Activated naive CD8-positive, alpha-beta T cell (primary cell): ENCODE measurements around the gene ZG16.
"Not testable (repeated sequence)": the region's sequence is repeated elsewhere in the genome, so short reads cannot be mapped to it uniquely, and the experiment has no call there.

ENCODE experiments used
- H3K27ac Mint-ChIP-seq: one replicate; pipeline ENCODE4 v1.8.0; 2021; ENCODE audit warnings: mixed read lengths
- H3K27me3 Mint-ChIP-seq: one replicate; pipeline ENCODE4 v1.8.0; 2021; ENCODE audit warnings: mixed read lengths
- H3K36me3 Mint-ChIP-seq: one replicate; pipeline ENCODE4 v1.8.0; 2021; ENCODE audit warnings: mixed read lengths
- H3K4me1 Mint-ChIP-seq: one replicate; pipeline ENCODE4 v1.8.0; 2021; ENCODE audit warnings: low read depth, mixed read lengths
- H3K4me3 Mint-ChIP-seq: one replicate; pipeline ENCODE4 v1.8.0; 2021; ENCODE audit warnings: mild to moderate bottlenecking, mixed read lengths
- H3K9me3 Mint-ChIP-seq: one replicate; pipeline ENCODE4 v1.8.0; 2021; ENCODE audit warnings: low read depth, mixed read lengths

The ZG16 gene

DNA sequence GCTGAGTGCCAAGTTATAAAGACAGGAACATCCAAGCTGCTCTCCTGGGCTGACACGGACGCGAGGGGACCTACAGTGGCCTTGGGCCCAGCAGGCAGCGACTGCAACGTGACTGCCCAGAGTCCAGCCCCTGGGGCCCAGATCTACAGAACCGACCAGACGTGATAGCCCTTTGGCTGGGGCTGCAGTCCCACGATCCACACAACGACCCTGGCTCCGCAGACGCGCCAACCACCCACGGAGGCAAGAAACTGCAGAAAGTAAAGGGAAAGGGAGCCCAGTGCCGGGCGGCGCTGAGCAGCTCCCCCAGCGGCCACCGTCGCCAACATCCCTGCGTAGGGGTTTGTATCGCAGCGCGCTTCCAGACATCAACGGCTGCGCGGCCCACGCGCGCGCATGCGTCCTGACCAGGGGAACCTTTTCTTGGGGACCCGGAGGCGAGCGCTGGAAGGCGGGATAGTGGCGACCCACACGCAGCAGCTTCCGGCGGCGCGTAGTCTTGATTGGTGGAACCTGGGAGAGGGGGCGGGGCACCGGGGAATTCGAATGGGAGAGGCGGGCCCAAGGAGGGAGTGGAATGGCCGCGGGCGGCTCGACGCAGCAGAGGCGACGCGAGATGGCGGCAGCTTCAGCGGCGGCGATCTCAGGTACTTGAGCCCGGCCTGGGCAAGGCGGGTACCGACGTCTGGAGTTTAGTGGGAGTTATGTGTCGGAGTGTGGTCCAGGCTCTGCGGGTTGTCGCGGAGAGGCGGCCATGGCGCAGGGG lies 12.3 kb downstream of the ZG16 start, which contains the start of gene KIF22:
Gene KIF22 (plus strand): TSS at position 569 of the 766 bp plus-strand sequence. CDS start 9 bp downstream, at position 578.
- peak within 1 kb of the TSS; percentile 98 for H3K4me3 Mint-ChIP-seq
- peaks cover 36% of the 10 kb centered on the region for H3K4me1 Mint-ChIP-seq
- peak within 1 kb of the TSS; percentile 98 for H3K27ac Mint-ChIP-seq

GRCh38 chr16:29790949-29791844 lies 13.1 kb downstream of the ZG16 start:
- no peaks in the 10 kb centered on the region for H3K27me3 Mint-ChIP-seq
- peak overlapping the region; percentile 98 for H3K27ac Mint-ChIP-seq
- peaks cover 32% of the 10 kb centered on the region for H3K4me1 Mint-ChIP-seq
- H3K36me3 Mint-ChIP-seq, result peaks cover 11% of the 10 kb centered on the region
- H3K4me3 Mint-ChIP-seq, result peak overlapping the region; percentile 98
- no peaks in the 10 kb centered on the region for H3K9me3 Mint-ChIP-seq

More for the DNA sequence above, 12.3 kb downstream of the ZG16 start, which contains the start of gene KIF22:
- Mint-ChIP-seq H3K9me3 (no peaks in the 10 kb centered on the region), H3K27me3 (no peaks in the 10 kb centered on the region), H3K36me3 (peaks cover 11% of the 10 kb centered on the region)

- peaks cover 12% of the 10 kb centered on the region for H3K36me3 Mint-ChIP-seq
- peaks cover 32% of the 10 kb centered on the region for H3K4me1 Mint-ChIP-seq
- peak overlapping the region; percentile 98 for H3K27ac Mint-ChIP-seq
- H3K27me3 Mint-ChIP-seq, result no peaks in the 10 kb centered on the region
- no peaks in the 10 kb centered on the region for H3K9me3 Mint-ChIP-seq
- H3K4me3 Mint-ChIP-seq, result peak overlapping the region; percentile 98
Measured at GRCh38 chr16:29791845-29792807, 14.1 kb downstream of the ZG16 start.

- Mint-ChIP-seq H3K4me1 (peaks cover 32% of the 10 kb centered on the region), H3K36me3 (peaks cover 17% of the 10 kb centered on the region)
- not testable (repeated sequence) for H3K27ac Mint-ChIP-seq, H3K4me3 Mint-ChIP-seq, H3K9me3 Mint-ChIP-seq, H3K27me3 Mint-ChIP-seq
Measured at GRCh38 chr16:29793153-29793552, 15.1 kb downstream of the ZG16 start.

DNA sequence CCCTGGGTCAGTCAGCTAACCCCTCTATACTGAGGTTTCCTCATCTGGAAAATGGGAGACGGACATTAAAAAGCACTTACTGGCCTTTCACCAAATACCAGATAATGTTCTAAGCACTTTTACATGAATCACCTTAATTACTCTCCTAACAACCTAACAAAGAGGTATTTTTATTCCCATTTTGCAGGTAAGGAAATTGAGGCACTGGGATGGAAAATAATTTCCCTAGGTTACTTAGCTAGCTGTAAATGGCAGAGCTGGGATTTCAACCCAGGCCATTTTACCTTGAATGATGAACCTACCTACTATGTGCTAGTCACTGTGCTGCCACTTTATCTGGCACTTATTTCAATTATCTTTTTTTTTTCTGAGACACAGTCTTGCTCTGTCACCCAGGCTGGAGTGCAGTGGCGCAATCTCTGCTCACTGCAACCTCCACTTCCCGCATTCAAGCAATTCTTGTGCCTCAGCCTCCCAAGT lies 16.2 kb downstream of the ZG16 start:
- H3K27ac Mint-ChIP-seq, result no peak overlapping the region
- H3K4me3 Mint-ChIP-seq, result no peak overlapping the region
- peaks cover 17% of the 10 kb centered on the region for H3K36me3 Mint-ChIP-seq
- H3K4me1 Mint-ChIP-seq, result peaks cover 30% of the 10 kb centered on the region
- no peaks in the 10 kb centered on the region for H3K27me3 Mint-ChIP-seq
- no peaks in the 10 kb centered on the region for H3K9me3 Mint-ChIP-seq

DNA sequence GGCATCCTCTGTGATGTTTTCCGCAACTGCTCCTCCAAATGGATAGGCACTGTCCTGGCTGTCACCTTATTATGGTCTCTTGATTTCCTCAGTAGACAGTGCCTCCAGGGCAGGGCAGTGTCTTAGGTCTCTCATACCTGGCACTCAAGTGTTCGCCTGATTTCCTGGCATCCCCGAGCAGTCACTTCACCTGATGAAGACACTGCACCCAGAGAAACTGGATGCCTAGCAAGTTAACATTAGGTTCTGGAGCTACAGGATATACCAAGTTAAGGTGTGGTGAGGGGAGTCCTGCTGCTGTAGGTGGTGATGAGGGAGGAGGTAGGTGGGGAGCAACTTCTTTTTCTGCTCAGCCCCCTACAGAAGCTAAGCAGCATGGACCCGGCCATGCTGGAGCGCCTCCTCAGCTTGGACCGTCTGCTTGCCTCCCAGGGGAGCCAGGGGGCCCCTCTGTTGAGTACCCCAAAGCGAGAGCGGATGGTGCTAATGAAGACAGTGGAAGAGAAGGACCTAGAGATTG lies 24.4 kb downstream of the ZG16 start:
- no peak overlapping the region for H3K4me3 Mint-ChIP-seq
- H3K36me3 Mint-ChIP-seq, result peaks cover 7% of the 10 kb centered on the region

GRCh38 chr16:29804020-29804419 lies 26.0 kb downstream of the ZG16 start:
- peaks cover 22% of the 10 kb centered on the region for H3K4me1 Mint-ChIP-seq
- H3K36me3 Mint-ChIP-seq, result peaks cover 7% of the 10 kb centered on the region
- no peaks in the 10 kb centered on the region for H3K27me3 Mint-ChIP-seq
- peak overlapping the region; percentile 99 for H3K27ac Mint-ChIP-seq
- no peaks in the 10 kb centered on the region for H3K9me3 Mint-ChIP-seq
- H3K4me3 Mint-ChIP-seq, result peak overlapping the region; percentile 93

More for the DNA sequence above, 24.4 kb downstream of the ZG16 start:
- Mint-ChIP-seq H3K4me1 (peaks cover 12% of the 10 kb centered on the region), H3K27me3 (no peaks in the 10 kb centered on the region), H3K27ac (peak overlapping the region; percentile 50), H3K9me3 (no peaks in the 10 kb centered on the region)

DNA sequence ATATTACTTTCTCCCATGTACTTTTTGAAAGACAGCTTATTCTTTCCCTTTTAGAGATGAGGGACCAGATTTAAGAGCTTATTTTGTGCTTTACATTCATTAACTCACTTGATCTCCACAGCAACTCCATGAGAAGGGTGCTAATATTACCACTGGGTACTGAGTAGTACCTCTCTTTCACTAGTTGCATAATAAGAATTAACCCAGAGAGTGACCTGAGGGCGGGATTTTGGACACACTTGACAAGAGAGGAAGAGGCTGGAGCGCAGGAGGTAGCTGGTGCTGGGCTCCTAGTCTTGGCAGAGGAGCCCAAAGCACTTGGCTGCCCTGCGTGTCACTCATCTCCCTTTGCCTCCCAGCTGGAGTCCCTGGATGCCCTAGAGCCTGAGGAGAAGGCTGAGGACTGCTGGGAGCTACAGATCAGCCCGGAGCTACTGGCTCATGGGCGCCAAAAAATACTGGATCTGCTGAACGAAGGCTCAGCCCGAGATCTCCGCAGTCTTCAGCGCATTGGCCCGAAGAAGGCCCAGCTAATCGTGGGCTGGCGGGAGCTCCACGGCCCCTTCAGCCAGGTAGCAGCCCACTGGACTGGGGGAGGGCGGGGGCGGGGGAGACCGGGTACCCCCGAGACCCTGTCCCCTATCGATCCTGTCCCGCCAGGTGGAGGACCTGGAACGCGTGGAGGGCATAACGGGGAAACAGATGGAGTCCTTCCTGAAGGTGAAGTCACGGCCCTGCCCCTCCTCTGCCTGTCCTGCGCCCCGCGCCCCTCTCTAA lies 26.6 kb downstream of the ZG16 start:
- H3K9me3 Mint-ChIP-seq, result no peaks in the 10 kb centered on the region
- H3K36me3 Mint-ChIP-seq, result peaks cover 7% of the 10 kb centered on the region
- peak overlapping the region; percentile 100 for H3K27ac Mint-ChIP-seq
- peaks cover 24% of the 10 kb centered on the region for H3K4me1 Mint-ChIP-seq
- H3K27me3 Mint-ChIP-seq, result no peaks in the 10 kb centered on the region
- peak overlapping the region; percentile 93 for H3K4me3 Mint-ChIP-seq

- H3K4me3 Mint-ChIP-seq, result peak overlapping the region; percentile 93
- H3K9me3 Mint-ChIP-seq, result no peaks in the 10 kb centered on the region
- peak overlapping the region; percentile 100 for H3K27ac Mint-ChIP-seq
- H3K4me1 Mint-ChIP-seq, result peaks cover 30% of the 10 kb centered on the region
- H3K27me3 Mint-ChIP-seq, result no peaks in the 10 kb centered on the region
- peaks cover 7% of the 10 kb centered on the region for H3K36me3 Mint-ChIP-seq
Measured at GRCh38 chr16:29805232-29806098, 27.4 kb downstream of the ZG16 start.

- Mint-ChIP-seq H3K9me3 (no peaks in the 10 kb centered on the region), H3K4me3 (peak within 1 kb of the TSS; percentile 97), H3K27ac (peak within 1 kb of the TSS; percentile 100), H3K36me3 (peaks cover 9% of the 10 kb centered on the region), H3K4me1 (peaks cover 37% of the 10 kb centered on the region), H3K27me3 (no peaks in the 10 kb centered on the region)
Measured at GRCh38 chr16:29806099-29806579, 28.1 kb downstream of the ZG16 start, which contains the start of gene MAZ. TSS of gene MAZ (plus strand) at chr16:29806529. CDS start at chr16:29806702, 173 bp downstream.

GRCh38 chr16:29806641-29807425 lies 28.8 kb downstream of the ZG16 start:
- Mint-ChIP-seq H3K9me3 (no peaks in the 10 kb centered on the region), H3K27ac (peak overlapping the region; percentile 83), H3K27me3 (no peaks in the 10 kb centered on the region), H3K36me3 (peaks cover 9% of the 10 kb centered on the region), H3K4me1 (peaks cover 42% of the 10 kb centered on the region), H3K4me3 (peak overlapping the region; percentile 97)
